RKO (cell line): ENCODE results near the gene GLYATL1.

Experiments used
- DNase-seq: peaks from one replicate; pipeline ENCODE4 v3.0.0-alpha.2; 2016; ENCODE audit warnings: low spot score

GLYATL1 gene

DNA sequence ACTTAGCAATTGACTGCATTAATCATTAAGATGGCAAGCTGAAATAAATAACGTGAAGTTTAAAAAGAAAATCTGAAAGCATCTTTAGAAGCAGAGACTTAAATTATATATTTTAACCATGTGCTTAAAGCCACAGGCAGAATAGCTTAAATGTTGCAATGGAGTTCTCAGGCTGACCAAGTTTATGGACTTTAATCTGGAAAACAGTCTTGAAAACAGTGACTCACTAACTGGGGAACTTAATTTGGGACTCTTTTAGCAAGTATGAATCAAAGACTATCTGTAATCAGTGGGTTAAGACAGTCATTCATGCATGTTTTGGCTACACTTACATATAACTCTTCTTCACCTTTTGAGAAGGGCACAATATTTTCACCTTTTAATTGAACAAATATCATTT, 12.6 kb upstream of the GLYATL1 start:
- no peak for DNase-seq

DNA sequence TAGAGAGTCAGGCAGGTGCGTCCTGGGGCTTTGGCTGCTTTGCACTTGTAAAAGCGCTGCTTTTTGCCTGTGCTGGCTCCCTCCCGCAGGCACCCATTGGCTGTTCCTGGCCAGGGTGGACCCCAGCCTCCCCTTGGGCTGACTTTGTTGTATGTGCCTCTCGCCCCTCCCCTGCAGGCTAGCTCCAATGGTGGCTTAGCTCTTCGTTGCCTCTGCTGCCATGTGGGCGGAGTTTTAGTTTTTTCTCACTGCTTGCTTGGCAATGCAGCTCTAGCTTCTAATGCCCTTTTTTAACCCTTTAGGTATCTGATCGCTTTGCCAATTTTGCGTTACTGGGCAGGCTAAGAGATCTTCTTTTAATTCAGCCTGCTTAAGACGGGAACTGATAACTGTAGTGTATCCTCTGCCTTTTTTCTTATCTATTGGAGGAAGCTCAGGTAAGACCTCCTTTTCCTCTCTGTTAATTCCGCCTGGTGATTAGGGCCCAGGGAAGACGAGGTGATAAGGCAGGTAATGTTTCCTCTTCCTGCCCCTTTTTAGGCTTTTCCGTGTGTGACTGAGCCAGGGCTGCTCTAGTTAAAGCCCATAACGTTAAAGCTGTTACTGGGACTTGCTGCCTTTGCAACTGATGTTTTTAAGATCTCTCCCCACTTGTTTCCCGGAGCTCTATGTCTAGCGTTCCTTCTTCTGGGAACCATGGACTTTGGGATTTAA, 11.7 kb upstream of the GLYATL1 start:
- no peak for DNase-seq

DNA sequence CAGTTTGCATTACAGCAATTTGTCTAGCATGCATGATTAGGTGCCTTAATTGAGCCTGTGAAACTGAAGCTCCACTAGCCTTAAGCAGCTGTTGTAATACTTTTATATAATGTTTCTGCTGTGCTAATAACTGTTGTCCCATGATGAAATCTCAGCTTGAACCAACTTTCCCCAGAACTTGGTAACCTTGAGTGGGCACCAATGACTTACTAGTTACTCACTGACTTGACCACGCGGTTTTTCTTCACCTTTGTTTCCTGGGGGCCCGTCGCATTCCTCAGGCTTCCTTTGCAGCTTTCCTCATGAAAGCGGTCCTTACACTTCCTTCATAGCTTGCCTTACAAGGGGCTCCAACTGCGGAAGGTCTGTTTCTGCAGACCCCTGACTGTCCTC, 11.2 kb upstream of the GLYATL1 start:
- DNase-seq, result no peak

DNA sequence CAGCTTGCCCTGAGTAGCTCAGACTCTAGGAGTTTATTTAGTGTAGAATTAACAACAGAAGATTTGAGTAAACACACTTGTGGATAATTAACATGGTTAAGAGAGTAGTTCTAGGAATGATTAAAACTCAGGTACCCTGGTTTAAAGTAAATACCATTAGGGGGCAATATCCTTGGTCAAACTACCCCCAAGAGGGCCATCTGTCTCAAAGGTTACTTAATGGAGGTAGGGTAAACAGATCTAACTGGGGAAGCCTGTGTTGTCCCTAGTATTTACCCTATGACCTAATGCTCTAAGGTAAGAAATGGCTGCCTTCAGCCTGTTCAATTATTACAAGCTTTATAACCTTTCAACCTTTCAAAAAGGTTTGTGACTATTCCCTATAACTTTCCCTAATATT, 10.6 kb upstream of the GLYATL1 start:
- no peak for DNase-seq

DNA sequence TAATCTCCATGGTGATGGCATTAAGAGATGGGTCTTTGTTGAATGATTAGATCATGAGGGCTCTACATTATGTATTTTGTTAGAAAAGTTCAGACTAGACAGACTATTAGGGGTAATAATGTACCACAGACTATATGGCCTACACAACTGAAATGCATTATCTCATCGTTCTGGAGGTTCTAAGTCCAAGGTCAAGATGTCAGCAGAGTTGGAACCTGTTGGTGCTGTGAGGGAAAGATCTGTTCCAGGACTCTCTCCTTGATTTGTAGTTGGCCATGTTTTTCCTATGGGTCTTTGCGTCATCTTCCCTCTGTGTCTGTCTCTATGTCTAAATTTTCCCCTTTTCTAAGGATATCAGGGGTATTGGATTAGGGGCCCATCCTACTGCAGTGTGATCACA, 8.4 kb upstream of the GLYATL1 start:
- DNase-seq, result no peak

DNA sequence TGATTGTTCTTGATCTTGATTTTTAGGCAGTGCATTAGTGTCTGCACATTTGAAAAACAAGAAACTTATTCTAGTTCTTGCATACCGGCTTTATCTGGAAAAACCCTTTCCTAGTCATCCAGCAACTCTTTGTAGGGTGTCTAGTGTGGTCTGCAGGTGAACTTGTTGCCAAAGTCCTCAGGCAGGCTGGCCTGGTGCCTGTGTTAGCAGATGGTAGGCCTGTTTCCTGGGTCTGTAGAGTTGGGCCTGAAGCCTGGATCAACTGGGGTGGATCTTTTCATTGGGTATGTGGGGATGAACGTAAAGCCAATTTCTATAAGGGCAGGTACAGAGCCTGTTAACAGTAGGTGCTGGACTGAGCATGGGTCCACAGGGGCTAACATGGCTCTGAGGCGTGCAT, 5.6 kb upstream of the GLYATL1 start:
- DNase-seq, result no peak

DNA sequence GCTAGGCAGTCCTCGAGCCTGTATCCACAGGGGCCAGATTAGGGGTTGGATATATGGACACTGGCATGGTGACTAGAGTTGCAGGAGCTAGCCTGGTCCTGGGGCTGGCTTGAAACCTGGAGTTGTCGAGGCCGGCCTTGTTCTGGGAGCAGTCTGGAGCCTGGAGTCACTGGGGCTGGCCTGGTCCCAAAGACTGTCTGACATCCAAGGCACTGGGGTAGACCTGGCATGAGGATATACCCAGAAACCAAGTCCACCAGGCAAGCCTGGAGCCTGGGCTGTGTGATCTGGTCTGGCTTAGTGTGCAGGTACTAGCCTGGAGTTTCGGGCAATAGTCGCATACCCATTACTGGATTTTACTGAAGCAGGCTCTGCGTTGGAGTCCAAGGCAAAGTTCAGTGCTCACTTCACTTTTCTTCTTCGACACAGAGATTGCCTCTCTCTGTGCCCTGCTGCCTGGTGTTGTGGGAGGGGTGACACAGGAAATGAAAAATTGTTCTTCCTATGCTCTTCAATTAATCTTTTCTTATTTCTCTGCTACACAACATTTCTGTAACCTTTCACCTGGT, 4.3 kb upstream of the GLYATL1 start:
- DNase-seq, result no peak

DNA sequence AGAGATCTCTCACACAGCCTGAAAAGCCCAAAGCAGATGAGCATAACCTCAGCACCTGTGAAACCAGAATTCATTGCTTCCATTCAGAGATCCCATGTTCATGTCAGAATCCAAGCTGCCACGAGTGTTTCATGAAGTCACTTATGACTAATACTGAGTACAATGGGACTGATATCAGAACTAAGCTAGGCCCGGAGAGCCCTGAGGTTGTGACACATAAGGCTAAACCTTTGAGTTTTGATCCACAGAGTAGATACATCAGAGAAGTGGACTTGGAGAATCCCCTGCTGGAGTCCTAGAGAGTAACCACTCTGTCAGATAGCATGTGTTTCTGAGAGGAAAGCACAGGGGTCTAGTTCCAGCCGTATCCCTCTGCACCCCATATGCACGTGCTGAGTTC, 890 bp upstream of the GLYATL1 start:
- no peak for DNase-seq

DNA sequence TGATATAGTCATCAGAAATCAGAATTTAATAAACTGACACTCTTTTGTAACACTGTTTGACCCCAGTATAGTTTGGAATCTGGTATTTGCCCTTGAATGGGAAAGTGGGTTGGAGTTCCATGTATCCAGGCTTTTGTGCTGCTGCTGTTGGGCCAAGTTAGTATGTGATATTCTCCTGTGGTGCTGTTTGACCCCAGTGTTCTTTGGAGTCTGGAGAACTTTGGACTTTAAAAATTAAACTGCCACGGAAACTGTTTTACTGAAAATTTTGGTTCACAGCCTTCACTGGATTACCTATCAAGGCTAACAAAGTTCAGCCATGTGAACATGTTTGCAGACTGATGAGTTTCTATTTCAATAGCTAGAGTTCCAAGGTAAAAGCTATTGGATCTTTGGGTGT, 740 bp downstream of the GLYATL1 start:
- no peak for DNase-seq

DNA sequence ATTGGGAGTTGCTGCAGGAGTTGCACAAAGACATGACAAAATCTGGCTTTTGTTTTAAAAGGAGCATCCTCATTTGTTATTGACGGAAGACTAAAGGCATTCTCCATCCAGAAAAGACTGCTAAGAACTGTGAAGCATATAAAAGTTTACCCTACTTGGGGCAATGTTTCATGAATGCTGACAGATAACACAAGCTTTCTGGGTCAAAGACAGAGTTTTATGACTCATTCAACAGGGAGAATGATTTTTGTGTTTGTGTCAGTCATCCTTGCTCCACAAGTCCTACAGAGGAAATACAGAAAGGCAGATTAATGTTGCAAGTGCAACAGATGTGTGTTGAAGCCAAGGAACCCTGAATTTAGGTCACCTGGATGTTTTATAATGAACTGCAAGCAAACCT, 2.5 kb downstream of the GLYATL1 start:
- no peak for DNase-seq

DNA sequence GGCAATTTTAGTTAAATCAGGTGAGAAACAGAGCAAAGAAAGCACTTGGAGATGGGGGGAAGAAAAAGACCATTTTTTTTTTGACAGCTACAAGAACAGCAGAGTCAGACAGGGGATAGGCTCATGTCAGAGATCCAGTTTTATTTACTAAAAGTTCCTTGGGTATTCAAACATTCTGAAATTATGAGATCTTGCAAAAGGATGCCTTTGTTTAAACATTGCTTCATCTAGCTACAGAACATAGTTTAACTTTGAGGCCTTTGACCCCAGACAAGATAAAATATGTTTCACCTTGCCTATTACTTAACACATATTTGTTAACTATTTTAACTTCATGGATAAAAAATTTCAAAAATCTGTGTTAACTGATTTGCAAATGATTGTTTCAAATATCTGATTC, 6.4 kb downstream of the GLYATL1 start:
- DNase-seq, result no peak

DNA sequence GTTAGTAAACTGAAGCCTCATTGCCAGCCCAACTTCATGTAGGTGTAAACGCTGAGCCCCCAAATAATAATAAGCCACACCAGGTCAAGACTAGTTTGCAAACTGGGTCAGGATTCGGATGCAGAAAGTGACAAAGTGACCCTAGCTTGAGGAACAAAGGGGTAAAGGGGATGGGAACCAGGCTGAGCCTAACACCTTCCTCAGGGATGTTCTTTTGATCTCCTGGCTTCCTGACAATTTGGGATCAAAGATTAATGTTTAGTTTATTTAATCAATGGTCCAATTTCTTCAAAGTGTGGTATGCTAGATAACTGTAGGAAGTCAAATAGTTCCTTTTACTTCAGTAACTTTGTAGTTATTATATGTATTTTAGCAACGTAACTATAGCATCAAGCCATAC, 9.9 kb downstream of the GLYATL1 start:
- DNase-seq, result no peak

DNA sequence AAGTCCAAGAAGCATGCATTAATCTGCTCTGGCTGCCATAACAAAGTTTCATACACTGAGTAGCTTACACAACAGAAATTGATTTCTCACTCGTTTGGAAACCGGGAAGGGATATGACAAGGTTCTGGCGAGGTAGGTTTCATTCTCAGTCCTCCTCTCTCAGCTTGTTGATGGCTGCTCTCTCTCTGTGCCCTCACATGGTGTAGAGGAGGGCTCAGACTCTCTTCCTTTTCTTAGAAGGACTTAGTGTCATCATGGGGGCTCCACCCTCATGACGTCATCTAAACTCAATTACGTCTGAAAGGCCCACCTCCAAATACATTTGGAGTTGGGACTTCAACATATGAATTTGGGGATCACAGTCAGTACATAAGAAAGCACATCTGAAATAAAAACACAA, 18.6 kb downstream of the GLYATL1 start:
- DNase-seq, result no peak

DNA sequence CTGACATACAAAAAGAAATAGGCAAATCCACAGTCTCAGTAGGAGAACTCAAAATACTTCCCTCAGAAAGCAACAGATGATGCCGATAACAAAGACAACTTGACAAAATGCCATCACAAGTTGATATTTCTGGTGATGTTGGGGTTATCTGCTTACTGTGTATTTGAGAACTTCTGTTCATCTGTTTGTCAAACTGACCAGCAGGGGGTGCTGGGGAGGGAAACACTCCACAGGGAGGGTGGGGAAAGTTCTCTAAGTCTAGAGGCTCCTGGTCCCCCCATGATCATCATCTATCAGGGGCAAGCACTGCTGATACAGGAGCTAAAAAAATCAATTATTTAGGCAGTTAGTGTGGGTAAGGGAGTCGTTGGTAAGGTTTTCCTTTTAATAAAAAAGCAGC, 19.2 kb downstream of the GLYATL1 start:
- no peak for DNase-seq

DNA sequence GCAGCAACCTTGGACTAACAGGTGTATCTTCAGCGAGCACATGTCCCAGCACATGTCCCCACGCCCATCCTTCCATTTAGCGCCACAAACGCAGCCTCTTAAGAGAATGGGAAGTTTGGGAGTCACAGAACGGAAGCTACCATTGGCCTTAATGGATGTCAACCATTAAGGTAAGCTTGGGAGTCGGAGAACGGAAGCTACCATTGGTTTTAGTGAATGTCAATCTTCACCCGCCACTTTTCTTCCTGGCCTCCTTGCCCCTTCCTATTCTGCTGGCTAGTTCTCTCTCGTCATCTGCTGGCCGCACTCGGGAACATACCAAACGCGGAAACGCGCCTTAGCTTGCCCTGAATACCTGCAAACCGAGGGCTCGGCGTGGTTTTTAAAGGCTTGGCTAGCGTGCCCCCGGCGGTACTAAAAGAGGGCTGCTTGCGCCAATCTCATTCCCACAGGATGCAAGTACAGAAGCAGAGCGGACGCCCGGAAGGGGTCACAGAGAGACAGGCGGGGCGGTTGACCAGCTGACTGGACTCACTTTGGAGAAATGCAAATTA, 24.3 kb downstream of the GLYATL1 start:
- no peak for DNase-seq

DNA sequence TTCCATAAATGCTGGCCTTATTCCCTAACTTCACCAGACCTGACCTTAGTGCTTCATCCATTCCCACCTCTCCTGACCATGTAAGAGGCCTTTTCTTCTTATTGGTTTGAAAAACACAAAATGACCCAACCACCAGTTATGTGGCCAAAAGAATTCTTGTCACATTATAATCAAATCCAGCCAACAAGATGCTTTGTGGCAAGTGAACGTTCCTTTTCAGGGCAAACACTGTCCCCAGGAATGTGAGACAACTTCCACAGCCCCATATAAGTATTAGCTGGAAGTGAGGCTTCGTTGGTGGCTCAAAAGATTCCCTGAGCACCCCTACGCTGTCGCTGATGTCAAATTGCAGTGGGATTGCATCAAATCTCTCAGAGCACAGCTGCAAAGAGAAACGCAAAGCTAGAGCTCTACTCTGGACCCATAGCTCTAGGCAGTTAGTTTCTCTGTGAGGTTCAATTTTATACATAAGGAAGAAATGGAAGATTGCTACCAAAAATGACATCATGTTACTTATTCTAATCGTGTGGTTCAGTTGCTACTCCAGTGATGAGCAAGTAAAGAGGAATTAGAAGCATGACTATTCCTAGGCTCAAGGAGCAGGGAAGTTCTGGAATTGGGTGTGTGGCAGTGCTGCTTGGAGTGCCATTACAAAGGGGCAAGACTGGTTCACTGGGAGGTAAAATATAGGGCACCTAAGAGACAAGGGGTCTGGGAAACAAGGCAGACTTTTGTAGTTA, 26.1 kb downstream of the GLYATL1 start:
- no peak for DNase-seq

DNA sequence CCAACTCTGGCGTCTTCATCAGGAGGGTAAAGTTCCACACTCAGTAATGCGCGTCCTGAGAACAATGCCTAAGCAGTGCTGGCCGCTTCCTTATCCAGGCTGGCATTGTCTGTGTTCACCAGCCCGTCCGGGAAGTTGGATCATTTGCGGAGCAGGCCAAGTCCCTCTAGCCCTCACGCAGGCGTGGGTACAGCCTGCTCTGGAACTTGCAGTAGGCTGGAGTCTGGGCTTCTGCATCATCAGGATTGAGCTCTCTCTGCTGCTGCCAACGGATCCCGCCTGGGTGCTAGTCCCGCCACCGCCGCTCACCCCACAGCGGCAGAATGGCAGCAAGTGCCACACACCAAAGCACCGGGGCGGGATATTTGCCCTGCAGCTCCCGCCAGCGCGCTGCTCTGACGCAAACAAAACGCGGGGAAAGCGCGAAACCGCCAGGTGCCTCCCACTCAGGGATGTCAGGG, 29.0 kb downstream of the GLYATL1 start:
- no peak for DNase-seq

DNA sequence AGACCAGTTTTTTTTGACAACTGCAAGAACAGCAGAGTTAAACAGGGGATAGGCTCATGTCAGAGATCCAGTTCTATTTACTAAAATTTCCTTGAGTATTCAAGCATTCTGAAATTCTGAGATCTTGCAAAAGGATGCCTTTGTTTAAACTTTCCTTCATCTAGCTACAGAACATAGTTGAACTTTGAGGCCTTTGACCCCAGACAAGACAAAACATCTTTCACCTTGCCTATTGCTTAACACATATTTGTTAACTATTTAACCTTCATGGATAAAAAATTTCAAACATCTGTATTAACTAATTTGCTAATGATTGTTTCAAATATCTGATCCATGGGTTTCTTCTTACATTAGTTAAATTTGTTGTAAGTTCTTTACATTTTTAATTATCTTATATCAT, 38.2 kb downstream of the GLYATL1 start:
- no peak for DNase-seq

DNA sequence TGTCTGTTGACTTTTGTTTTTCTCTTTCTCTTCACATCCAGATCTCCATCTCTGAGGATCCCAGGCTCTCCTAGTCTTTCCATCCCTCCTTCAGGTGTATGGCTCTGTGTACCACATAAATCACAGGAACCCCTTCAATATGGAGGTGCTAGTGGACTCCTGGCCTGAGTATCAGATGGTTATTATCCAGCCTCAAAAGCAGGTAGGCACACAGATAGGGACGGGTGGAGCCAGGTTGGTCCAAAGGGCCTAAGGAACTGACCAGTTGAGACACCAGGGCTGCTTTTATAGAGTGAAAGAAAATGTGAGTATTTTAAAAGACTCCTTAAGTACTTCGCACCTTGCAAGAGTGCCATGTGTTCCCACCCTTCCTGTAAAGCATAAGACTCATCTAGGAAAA, 39.9 kb downstream of the GLYATL1 start:
- DNase-seq, result no peak

DNA sequence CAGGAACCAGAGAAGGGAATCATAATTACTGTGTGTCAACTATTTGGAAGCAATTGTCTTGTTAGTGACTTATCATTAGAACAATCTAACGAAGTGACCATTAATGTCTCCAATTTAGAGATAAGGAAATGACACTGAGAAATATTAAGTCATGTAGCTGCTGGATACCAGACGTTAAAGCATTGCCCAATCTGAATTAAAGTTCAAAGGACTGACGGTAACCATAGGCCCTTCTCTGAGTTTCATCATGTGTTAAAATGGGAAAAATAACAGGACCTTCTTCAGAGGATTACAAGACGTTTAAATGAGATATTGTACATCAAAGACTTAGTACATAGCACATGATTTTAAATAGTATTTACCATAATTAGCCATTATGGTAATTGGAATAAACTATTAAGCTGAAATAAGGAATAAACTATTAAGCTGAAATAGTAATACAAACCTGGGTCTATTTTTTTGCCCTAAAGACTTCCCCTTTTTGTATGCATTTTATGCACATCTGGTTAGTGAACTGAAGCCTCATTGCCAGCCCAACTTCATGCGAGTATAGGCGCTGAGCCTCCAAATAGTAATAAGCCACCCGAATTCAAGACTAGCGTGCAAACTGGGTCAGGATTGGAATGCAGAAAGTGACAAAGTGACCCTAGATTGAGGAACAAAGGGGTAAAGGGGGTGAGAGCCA, 41.0 kb downstream of the GLYATL1 start:
- DNase-seq, result no peak

DNA sequence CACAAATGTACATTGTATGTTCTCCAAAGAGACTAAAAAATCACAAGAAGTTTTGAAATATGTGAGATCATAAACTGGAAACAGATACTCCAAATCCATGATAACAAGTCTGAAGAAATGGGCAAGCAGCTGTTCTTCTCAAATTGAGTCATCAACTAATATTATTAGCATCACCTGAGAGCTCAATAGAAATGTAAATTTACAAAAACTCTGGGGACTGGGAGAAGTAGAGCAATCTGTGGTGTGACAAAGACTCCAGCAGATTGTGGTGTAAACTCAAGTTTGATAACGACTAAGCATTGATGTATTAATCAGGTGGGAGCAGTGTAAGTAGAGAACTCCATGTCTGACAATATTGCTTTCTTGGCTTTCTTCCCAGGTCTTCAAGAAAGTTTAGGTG, 53.2 kb downstream of the GLYATL1 start:
- no peak for DNase-seq

DNA sequence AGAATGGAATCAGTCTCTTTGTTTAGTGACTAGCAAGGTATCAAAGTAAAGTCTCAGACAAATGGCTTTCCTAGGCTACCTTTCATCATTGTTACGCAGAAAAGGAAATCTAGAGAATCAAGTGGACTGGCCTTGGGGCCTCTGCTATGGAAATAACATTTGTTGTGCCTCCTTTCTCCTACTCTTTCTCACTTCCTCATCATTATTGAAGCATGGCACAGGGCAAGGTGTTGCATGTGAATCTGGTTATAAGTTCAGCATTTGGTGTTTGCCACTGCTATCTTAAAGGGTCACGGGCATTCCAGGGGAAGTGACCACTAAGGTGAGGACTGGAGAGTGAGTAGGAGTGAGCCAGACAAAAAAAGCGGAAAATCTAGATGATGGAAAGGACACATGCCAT, 54.9 kb downstream of the GLYATL1 start:
- no peak for DNase-seq
